Activated CD4-positive, alpha-beta T cell treated with anti-CD3 and anti-CD28 coated beads for 24 hours (primary cell): ENCODE data around the gene ZNF280B.
"Not testable (repeated sequence)": the region's sequence is repeated elsewhere in the genome, so short reads cannot be mapped to it uniquely, and the experiment has no call there.

Source experiments
- DNase-seq, 2 donors: peaks; one replicate each; pipeline ENCODE4 v3.0.0-alpha.2; 2020; ENCODE audit warnings: low read depth in 2 of 2

Gene ZNF280B

GRCh38 chr22:22507743-22508273 is 734 bp downstream of the ZNF280B start:
- no peak for DNase-seq

GRCh38 chr22:22506736-22507135 is 1.8 kb downstream of the ZNF280B start:
- no peak for DNase-seq

GRCh38 chr22:22498267-22498666 is 10.3 kb downstream of the ZNF280B start:
- DNase-seq, result no peak

- DNase-seq, result not testable (repeated sequence)
Observed at GRCh38 chr22:22491589-22491988, 17.0 kb downstream of the ZNF280B start.

GRCh38 chr22:22488736-22489135 is 19.8 kb downstream of the ZNF280B start:
- DNase-seq, result no peak

GRCh38 chr22:22487869-22488597 is 20.5 kb downstream of the ZNF280B start:
- DNase-seq, result no peak

- DNase-seq, result no peak
Observed at GRCh38 chr22:22487059-22487458, 21.5 kb downstream of the ZNF280B start.

- no peak for DNase-seq
Observed at GRCh38 chr22:22486132-22486899, 22.2 kb downstream of the ZNF280B start.

- DNase-seq, result no peak
Observed at GRCh38 chr22:22485524-22485923, 23.0 kb downstream of the ZNF280B start.

- DNase-seq, result no peak
Observed at GRCh38 chr22:22484023-22484422, 24.5 kb downstream of the ZNF280B start.

GRCh38 chr22:22480940-22481339 is 27.6 kb downstream of the ZNF280B start:
- DNase-seq, result no peak

GRCh38 chr22:22479999-22480532 is 28.5 kb downstream of the ZNF280B start:
- no peak for DNase-seq

- no peak for DNase-seq
Observed at GRCh38 chr22:22479116-22479515, 29.4 kb downstream of the ZNF280B start.

GRCh38 chr22:22478470-22478869 is 30.1 kb downstream of the ZNF280B start:
- no peak for DNase-seq

- DNase-seq, result no peak
Observed at GRCh38 chr22:22474733-22475132, 33.8 kb downstream of the ZNF280B start.

GRCh38 chr22:22471104-22471503 is 37.4 kb downstream of the ZNF280B start:
- not testable (repeated sequence) for DNase-seq

- no peak for DNase-seq
Observed at GRCh38 chr22:22469527-22469926, 39.0 kb downstream of the ZNF280B start.

GRCh38 chr22:22468794-22469469 is 39.6 kb downstream of the ZNF280B start:
- DNase-seq, result not testable (repeated sequence)

GRCh38 chr22:22467112-22467511 is 41.4 kb downstream of the ZNF280B start:
- no peak for DNase-seq

- DNase-seq, result no peak
Observed at GRCh38 chr22:22465782-22466181, 42.8 kb downstream of the ZNF280B start.

GRCh38 chr22:22465094-22465602 is 43.4 kb downstream of the ZNF280B start:
- no peak for DNase-seq

GRCh38 chr22:22464541-22465054 is 43.9 kb downstream of the ZNF280B start:
- no peak for DNase-seq
